SK-N-MC (cell line): Measurements from ENCODE around the gene KLHDC10.

Source experiments
- DNase-seq: peaks from one replicate; pipeline ENCODE4 v3.0.0-alpha.2; 2011; ENCODE audit warnings: low read depth, low spot score
- H3K27ac ChIP-seq: fragments of 200-600 bp; sonication (generic); 2 replicates; pipeline ENCODE4 v1.5.1; 2016; ENCODE audit warnings: mixed run types
- H3K36me3 ChIP-seq: fragments of 200-600 bp; sonication (generic); 2 replicates; pipeline ENCODE4 v1.6.1; 2017; ENCODE audit warnings: antibody characterized with exemption, low read length, mixed read lengths; ENCODE audit not compliant: insufficient read depth
- H3K4me3 ChIP-seq: fragments of 200-600 bp; sonication (generic); 2 replicates; pipeline ENCODE4 v1.5.1; 2016
- H3K9ac ChIP-seq: fragments of 200-600 bp; sonication (generic); 2 replicates; pipeline ENCODE4 v1.8.0; 2017; ENCODE audit warnings: mixed run types, mixed read lengths; ENCODE audit not compliant: insufficient read length
- H3K9me3 ChIP-seq: fragments of 200-600 bp; sonication (generic); 2 replicates; pipeline ENCODE4 v1.6.1; 2017; ENCODE audit warnings: low read depth, mild to moderate bottlenecking, antibody characterized with exemption, low read length, moderate library complexity, mixed read lengths
- EZH2 ChIP-seq: fragments of 200-600 bp; sonication (generic); IDR thresholded peaks from one replicate; pipeline ENCODE4 v1.6.1; 2017; ENCODE audit warnings: antibody characterized with exemption
- FOXP2 ChIP-seq: optimal IDR thresholded peaks from 2 replicates; pipeline ENCODE3; 2011; ENCODE audit warnings: mild to moderate bottlenecking, moderate library complexity; ENCODE audit not compliant: insufficient read depth; ENCODE audit errors: extremely low read length, control extremely low read depth
- POLR2AphosphoS5 ChIP-seq: IDR thresholded peaks from 2 replicates; pipeline ENCODE4 v1.6.1; 2012; ENCODE audit warnings: mild to moderate bottlenecking, low read depth, low read length, borderline replicate concordance

KLHDC10 gene

GRCh38 chr7:130133029-130133782 is 62.9 kb downstream of the KLHDC10 start:
- H3K4me3 ChIP-seq: no peak overlapping the region
- H3K9ac ChIP-seq: no peak overlapping the region
- peaks cover 32% of the 10 kb centered on the region for H3K36me3 ChIP-seq
- TF ChIP-seq EZH2 (no peak), FOXP2 (no peak), POLR2AphosphoS5 (no peak)
- no peak overlapping the region for H3K27ac ChIP-seq
- H3K9me3 ChIP-seq: no peaks in the 10 kb centered on the region
- no peak for DNase-seq

GRCh38 chr7:130134106-130134636 is 63.8 kb downstream of the KLHDC10 start:
- peaks cover 28% of the 10 kb centered on the region for H3K36me3 ChIP-seq

DNA sequence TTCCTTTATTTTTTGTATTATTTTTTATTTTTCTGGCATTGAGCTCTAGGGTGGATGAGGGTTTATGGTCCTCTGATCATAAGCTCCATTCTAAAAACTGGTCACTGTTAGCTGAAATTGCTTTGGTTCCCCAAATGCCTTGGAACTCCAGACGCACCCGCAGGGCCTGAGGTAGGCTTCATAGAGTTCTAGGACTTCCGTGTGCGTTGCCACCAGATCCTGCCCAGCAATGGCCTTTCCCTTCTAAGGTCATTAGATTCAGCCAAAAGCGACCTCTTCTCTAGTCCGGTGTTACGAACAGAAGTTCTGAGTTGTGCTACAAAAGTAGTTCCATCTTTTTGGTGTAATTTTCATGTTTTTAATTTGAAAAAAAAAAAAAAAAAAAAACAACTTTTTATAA is 64.4 kb downstream of the KLHDC10 start:
- no peak overlapping the region for H3K27ac ChIP-seq

More at GRCh38 chr7:130134106-130134636, 63.8 kb downstream of the KLHDC10 start:
- no peak for TF ChIP-seq EZH2
- no peak for TF ChIP-seq FOXP2
- no peak for TF ChIP-seq POLR2AphosphoS5
- Histone ChIP-seq H3K9me3 (no peaks in the 10 kb centered on the region), H3K9ac (no peak overlapping the region), H3K4me3 (no peak overlapping the region), H3K27ac (no peak overlapping the region)
- DNase-seq: no peak

GRCh38 chr7:130135208-130136205 is 65.2 kb downstream of the KLHDC10 start:
- H3K4me3 ChIP-seq: no peak overlapping the region
- H3K36me3 ChIP-seq: peaks cover 17% of the 10 kb centered on the region
- no peak for TF ChIP-seq FOXP2
- TF ChIP-seq EZH2: no peak
- TF ChIP-seq POLR2AphosphoS5: no peak
- H3K9me3 ChIP-seq: no peaks in the 10 kb centered on the region
- no peak overlapping the region for H3K9ac ChIP-seq
- no peak for DNase-seq
- no peak overlapping the region for H3K27ac ChIP-seq

More for the DNA sequence above, 64.4 kb downstream of the KLHDC10 start:
- no peak for TF ChIP-seq POLR2AphosphoS5
- no peak for TF ChIP-seq FOXP2
- no peak for TF ChIP-seq EZH2
- no peaks in the 10 kb centered on the region for H3K9me3 ChIP-seq
- DNase-seq: no peak
- H3K36me3 ChIP-seq: peaks cover 23% of the 10 kb centered on the region
- H3K4me3 ChIP-seq: no peak overlapping the region
- H3K9ac ChIP-seq: no peak overlapping the region

- DNase-seq: no peak
- H3K9ac ChIP-seq: no peak overlapping the region
- no peaks in the 10 kb centered on the region for H3K9me3 ChIP-seq
- H3K4me3 ChIP-seq: no peak overlapping the region
- peaks cover 15% of the 10 kb centered on the region for H3K36me3 ChIP-seq
- H3K27ac ChIP-seq: no peak overlapping the region
- no peak for TF ChIP-seq EZH2
- no peak for TF ChIP-seq POLR2AphosphoS5
- no peak for TF ChIP-seq FOXP2
Measured at GRCh38 chr7:130136579-130137167, 66.3 kb downstream of the KLHDC10 start.

DNA sequence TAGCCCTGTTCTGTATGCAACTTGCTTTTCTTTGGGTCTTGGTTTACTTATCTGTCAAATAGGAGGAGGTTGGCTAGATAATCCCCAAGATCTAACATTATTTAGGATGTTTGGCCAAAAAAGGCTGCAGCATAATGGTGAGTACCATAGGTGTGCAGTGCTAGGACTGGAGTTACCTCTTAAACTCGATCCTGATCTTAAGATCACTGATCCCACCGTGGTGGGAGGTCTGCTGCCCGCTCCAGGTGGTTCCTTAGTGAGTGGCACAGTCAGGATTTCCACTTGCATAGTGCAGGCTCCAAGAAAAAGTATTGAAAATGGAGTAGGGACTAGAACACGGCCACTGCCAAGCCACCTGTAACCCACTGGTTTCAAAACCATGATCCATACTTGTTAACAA is 66.9 kb downstream of the KLHDC10 start:
- TF ChIP-seq FOXP2: no peak
- H3K27ac ChIP-seq: no peak overlapping the region
- H3K36me3 ChIP-seq: peaks cover 15% of the 10 kb centered on the region

DNA sequence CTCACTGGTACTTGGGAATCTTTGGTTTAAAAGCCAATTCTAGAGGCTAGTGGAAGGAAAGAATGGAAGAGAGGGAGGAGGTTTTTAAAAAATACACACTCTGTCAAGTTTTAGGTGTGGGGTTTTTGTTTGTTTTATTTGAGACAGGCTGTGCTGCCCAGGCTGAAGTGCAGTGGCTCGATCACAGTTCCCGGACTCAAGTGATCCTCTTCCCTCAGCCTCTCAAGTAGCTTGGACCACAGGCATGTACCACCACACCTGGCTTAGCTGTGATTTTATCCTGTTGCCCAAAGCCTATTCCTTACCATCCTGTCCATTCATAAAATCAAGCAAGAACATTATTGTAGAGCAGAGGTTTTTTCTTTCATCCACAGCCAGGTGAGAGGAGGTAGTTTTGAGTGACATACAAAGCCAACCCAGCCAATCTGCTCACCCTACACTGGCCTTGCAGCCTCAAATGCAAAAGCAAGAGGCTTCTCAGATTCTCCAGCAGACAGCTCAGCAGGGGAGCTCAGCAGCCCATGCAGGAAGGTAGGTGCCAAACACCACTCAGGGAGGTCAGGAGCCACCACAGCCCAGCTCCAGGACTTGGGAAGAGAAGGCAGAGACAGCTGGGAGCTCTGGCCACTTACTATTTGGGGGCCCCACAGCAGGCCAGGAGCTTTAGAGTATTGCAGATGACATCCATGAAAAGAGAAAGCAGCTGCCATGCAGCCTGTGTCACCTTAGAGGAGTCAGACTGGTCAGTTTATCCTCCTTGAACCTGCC is 69.0 kb downstream of the KLHDC10 start:
- H3K9ac ChIP-seq: no peak overlapping the region
- H3K36me3 ChIP-seq: peaks cover 10% of the 10 kb centered on the region
- no peak for DNase-seq
- TF ChIP-seq FOXP2 (no peak), POLR2AphosphoS5 (no peak), EZH2 (no peak)
- H3K9me3 ChIP-seq: no peaks in the 10 kb centered on the region
- H3K4me3 ChIP-seq: no peak overlapping the region
- H3K27ac ChIP-seq: no peak overlapping the region

More for the DNA sequence above, 66.9 kb downstream of the KLHDC10 start:
- Histone ChIP-seq H3K9ac (no peak overlapping the region), H3K9me3 (no peaks in the 10 kb centered on the region), H3K4me3 (no peak overlapping the region)
- DNase-seq: no peak
